Measurements from ENCODE around the gene GTF2H2. TPM values are rescaled to one million over a fixed set of nuclear protein-coding genes. Genes with fewer than 3 reads are reported as not detected.
"Not testable (repeated sequence)": the region's sequence is repeated elsewhere in the genome, so short reads cannot be mapped to it uniquely, and the experiment has no call there.

Gene GTF2H2
- total RNA-seq, 1 donor = 8.3 TPM

DNA sequence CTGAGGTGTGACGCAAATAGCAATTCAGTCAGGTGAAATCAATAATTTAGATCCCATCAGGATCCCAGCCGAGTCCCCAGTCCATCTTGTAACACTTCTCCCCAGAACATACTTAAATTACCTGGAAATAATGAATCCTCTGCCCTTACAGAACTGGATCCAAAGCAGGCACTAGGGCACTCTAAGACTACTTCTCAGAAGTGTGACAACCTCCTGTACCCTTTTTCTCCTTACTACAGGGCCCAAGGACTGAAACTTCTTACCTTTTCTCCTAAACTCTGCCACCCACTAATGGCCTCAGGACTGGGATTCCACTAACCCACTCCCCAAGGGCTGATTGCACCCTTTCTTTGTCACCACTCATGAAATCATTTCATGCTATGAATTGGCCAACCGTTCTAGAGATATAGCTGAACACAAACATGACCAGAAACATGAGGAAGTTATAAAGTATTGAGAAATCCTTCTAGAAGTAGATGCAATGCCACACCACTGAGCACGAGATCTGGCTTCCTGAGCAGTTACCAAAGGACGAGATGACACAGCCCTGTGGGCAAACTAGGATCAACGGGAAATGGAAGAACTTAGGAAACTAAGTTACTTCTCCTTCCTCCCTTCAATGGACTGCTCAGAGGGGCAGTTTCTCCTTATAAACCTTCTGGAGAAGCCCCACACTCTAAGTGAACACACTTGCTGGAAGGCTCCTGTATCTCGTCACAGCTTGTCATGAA, 36.3 kb downstream of the GTF2H2 start:
- H3K27me3 ChIP-seq (ENCODE audit: insufficient read depth, low read length); H3K4me3 ChIP-seq (ENCODE audit: low read length); H3K9me3 ChIP-seq (ENCODE audit: low read depth, low read length); H3K4me1 ChIP-seq (ENCODE audit: insufficient read depth, low read length): not testable (repeated sequence)

DNA sequence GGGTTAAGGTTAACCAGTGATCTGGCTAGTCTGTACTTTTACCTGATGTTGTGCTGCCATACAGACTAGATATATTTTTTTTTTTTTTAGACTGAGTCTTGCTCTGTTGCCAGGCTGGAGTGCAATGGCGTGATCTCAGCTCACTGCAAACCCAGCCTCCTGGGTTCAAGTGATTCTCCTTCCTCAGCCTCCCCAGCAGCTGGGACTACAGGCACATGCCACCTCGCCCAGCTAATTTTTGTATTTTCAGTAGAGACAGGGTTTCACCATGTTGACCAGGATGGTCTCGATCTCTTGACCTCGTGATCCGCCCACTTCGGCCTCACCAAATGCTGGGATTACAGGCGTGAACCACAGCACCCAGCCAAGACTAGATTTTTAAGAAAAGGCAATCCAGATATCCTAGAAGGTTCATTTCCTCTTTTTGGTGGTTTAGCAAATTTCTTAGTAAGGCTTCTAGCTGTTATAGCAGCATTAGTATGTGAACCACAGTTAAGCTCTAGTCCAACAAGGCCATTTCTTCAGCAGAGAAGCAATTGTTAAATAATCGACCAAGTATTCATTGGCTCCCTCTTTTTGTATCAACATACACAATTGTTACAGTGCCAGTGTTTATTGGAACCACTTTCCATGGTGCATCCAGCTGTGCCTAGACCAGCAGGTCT, 42.1 kb downstream of the GTF2H2 start, which contains the start of gene NAIP:
Gene NAIP, minus strand, starts transcription at position 51 of the 665 bp plus-strand sequence. CDS start 12,424 bp downstream, outside the sequence.
- not testable (repeated sequence) for H3K9me3 ChIP-seq (ENCODE audit: low read depth, low read length); H3K27me3 ChIP-seq (ENCODE audit: insufficient read depth, low read length); H3K4me3 ChIP-seq (ENCODE audit: low read length); H3K4me1 ChIP-seq (ENCODE audit: insufficient read depth, low read length)

- not testable (repeated sequence) for H3K9me3 ChIP-seq (ENCODE audit: low read depth, low read length); H3K4me1 ChIP-seq (ENCODE audit: insufficient read depth, low read length); H3K27me3 ChIP-seq (ENCODE audit: insufficient read depth, low read length); H3K4me3 ChIP-seq (ENCODE audit: low read length)
Observed at GRCh38 chr5:71020643-71021042, 46.8 kb downstream of the GTF2H2 start.

GRCh38 chr5:71018376-71019005, 49.0 kb downstream of the GTF2H2 start:
- not testable (repeated sequence) for H3K4me3 ChIP-seq (ENCODE audit: low read length); H3K9me3 ChIP-seq (ENCODE audit: low read depth, low read length); H3K27me3 ChIP-seq (ENCODE audit: insufficient read depth, low read length)
- H3K4me1 ChIP-seq (ENCODE audit: insufficient read depth, low read length) = peaks cover 16% of the 10 kb centered on the region

DNA sequence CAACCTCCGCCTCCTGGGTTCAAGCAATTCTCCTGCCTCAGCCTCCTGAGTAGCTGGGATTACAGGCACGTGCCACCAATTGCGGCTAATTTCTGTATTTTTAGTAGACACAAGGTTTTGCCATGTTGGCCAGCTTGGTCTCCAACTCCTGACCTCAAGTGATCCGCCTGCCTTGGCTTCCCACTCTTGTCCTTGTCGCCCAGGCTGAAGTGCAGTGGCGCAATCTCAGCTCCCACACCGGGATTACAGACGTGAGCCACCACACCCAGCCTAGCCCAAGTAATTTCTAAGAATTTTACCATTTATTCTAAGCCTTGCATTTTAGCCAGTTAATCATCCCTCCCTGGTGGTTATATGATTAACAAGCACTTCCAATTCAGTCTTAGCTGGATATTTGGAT, 53.3 kb downstream of the GTF2H2 start:
- no peaks in the 10 kb centered on the region for H3K9me3 ChIP-seq (ENCODE audit: low read depth, low read length)

DNA sequence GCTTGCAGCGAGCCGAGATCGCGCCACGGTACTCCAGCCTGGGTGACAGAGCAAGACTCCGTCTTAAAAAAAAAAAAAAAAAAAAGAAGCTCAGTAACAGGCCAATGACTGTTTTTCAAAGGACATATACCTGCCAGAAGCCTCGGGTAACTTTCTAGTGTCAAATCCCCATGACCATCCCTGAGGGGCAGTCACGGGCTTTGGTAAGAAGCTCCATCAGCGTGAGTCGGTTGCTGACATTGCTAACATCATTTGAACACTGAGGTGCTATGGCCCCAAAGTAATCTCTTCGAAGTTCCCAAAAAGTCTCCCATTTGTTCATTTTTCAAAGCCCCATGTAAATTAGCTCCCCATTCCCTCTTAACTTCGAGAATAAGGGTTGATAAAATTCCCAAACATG, 53.9 kb downstream of the GTF2H2 start:
- Histone ChIP-seq H3K4me1 (ENCODE audit: insufficient read depth, low read length) (peaks cover 30% of the 10 kb centered on the region), H3K9me3 (ENCODE audit: low read depth, low read length) (no peaks in the 10 kb centered on the region)

More for the DNA sequence above, 53.3 kb downstream of the GTF2H2 start:
- Histone ChIP-seq H3K27me3 (ENCODE audit: insufficient read depth, low read length) (no peaks in the 10 kb centered on the region), H3K4me3 (ENCODE audit: low read length) (no peak overlapping the region), H3K4me1 (ENCODE audit: insufficient read depth, low read length) (peaks cover 30% of the 10 kb centered on the region)

GRCh38 chr5:71011194-71011792, 56.2 kb downstream of the GTF2H2 start:
- Histone ChIP-seq H3K4me3 (ENCODE audit: low read length) (no peak overlapping the region), H3K27me3 (ENCODE audit: insufficient read depth, low read length) (no peaks in the 10 kb centered on the region), H3K9me3 (ENCODE audit: low read depth, low read length) (no peaks in the 10 kb centered on the region), H3K4me1 (ENCODE audit: insufficient read depth, low read length) (peaks cover 30% of the 10 kb centered on the region)

More for the DNA sequence above, 53.9 kb downstream of the GTF2H2 start:
- H3K4me3 ChIP-seq (ENCODE audit: low read length) = no peak overlapping the region
- H3K27me3 ChIP-seq (ENCODE audit: insufficient read depth, low read length) = no peaks in the 10 kb centered on the region

GRCh38 chr5:71006983-71007382, 60.5 kb downstream of the GTF2H2 start:
- not testable (repeated sequence) for H3K4me1 ChIP-seq (ENCODE audit: insufficient read depth, low read length); H3K4me3 ChIP-seq (ENCODE audit: low read length); H3K9me3 ChIP-seq (ENCODE audit: low read depth, low read length); H3K27me3 ChIP-seq (ENCODE audit: insufficient read depth, low read length)

Other genes with a start within 250 kb of the GTF2H2 start
- gene SERF1A, start 167.0 kb downstream of the GTF2H2 start, total RNA-seq = 11.1 TPM
- gene SMN1, start 142.6 kb downstream of the GTF2H2 start, total RNA-seq = 43.6 TPM
- 18.8 TPM for gene NAIP, start 42.3 kb downstream of the GTF2H2 start, total RNA-seq